CD4-positive, CD25-positive, alpha-beta regulatory T cell (primary cell): ENCODE results near the gene MAB21L4. TPM values are rescaled to one million over a fixed set of nuclear protein-coding genes. Genes with fewer than 3 reads are reported as not detected.

Source experiments
- ATAC-seq, 2 donors: fragments of 150-1000 bp; cut with Tn5 transposase; one replicate each; pipeline ENCODE4 v1.10.0; 2021; ENCODE audit warnings: low read depth in 2 of 2, moderate number of reproducible peaks in 2 of 2, moderate library complexity in 1 of 2
- DNase-seq, 3 donors: peaks; one replicate each; pipeline versions ENCODE4 v3.0.0 to v3.0.0-alpha.2; 2012 to 2022; ENCODE audit warnings: mixed read lengths in 1 of 3
- H3K27ac ChIP-seq: one replicate; pipeline ENCODE4 v1.7.0; 2013; ENCODE audit warnings: mild to moderate bottlenecking, low read length; ENCODE audit not compliant: insufficient read depth, poor library complexity, severe bottlenecking
- H3K27me3 ChIP-seq: one replicate; pipeline ENCODE4 v1.7.0; 2013; ENCODE audit warnings: low read length; ENCODE audit not compliant: control insufficient read depth, insufficient read depth
- H3K36me3 ChIP-seq: one replicate; pipeline ENCODE4 v1.7.0; 2013; ENCODE audit warnings: mild to moderate bottlenecking, low read length, moderate library complexity; ENCODE audit not compliant: control insufficient read depth, insufficient read depth
- H3K4me1 ChIP-seq: 2 replicates; pipeline ENCODE4 v1.7.0; 2013; ENCODE audit warnings: mild to moderate bottlenecking, low read length; ENCODE audit not compliant: insufficient read depth, control insufficient read depth, poor library complexity, severe bottlenecking
- H3K4me3 ChIP-seq: one replicate; pipeline ENCODE4 v1.7.0; 2013; ENCODE audit warnings: low read depth, mild to moderate bottlenecking, low read length, moderate library complexity
- H3K9me3 ChIP-seq, 2 experiments: 1 replicate in 1 of 2; 2 replicates in 1 of 2; pipeline ENCODE4 v1.7.0; 2013; ENCODE audit warnings: low read length in 2 of 2, mild to moderate bottlenecking in 1 of 2, moderate library complexity in 1 of 2; ENCODE audit not compliant: control insufficient read depth in 2 of 2
- H3K27ac Mint-ChIP-seq, 3 donors: one replicate each; pipeline ENCODE4 v1.8.0; 2020 to 2022; ENCODE audit warnings: mild to moderate bottlenecking in 3 of 3, mixed read lengths in 3 of 3, moderate library complexity in 2 of 3
- H3K27me3 Mint-ChIP-seq: one replicate; pipeline ENCODE4 v1.8.0; 2022; ENCODE audit warnings: mild to moderate bottlenecking, mixed read lengths
- H3K36me3 Mint-ChIP-seq: one replicate; pipeline ENCODE4 v1.8.0; 2020; ENCODE audit warnings: mixed read lengths
- H3K4me1 Mint-ChIP-seq, 4 donors: one replicate each; pipeline ENCODE4 v1.8.0; 2020 to 2022; ENCODE audit warnings: mixed read lengths in 4 of 4, mild to moderate bottlenecking in 1 of 4
- H3K4me3 Mint-ChIP-seq, 4 donors: one replicate each; pipeline ENCODE4 v1.8.0; 2020 to 2022; ENCODE audit warnings: mild to moderate bottlenecking in 4 of 4, mixed read lengths in 4 of 4, moderate library complexity in 3 of 4
- H3K9me3 Mint-ChIP-seq, 7 donors: one replicate each; pipeline ENCODE4 v1.8.0; 2020 to 2022; ENCODE audit warnings: mixed read lengths in 7 of 7, mild to moderate bottlenecking in 3 of 7, moderate library complexity in 2 of 7
- polyA plus RNA-seq, 4 donors: library from polyadenylated mRNA; unstranded; fragments of 300-500 nt; fragmentation: Illumina TruSeq; gene quantifications; one replicate each; pipeline ENCODE4 v1.2.3, GENCODE V29; 2021
- total RNA-seq: library from RNA; stranded (reverse); gene quantifications from one replicate; pipeline ENCODE4 v1.2.3, GENCODE V29; 2022

The MAB21L4 gene
- total and polyA plus RNA-seq, 5 donors from 2014 or later: not detected

- H3K27ac Mint-ChIP-seq: no peak overlapping the region
- ATAC-seq: no peak
- H3K4me3 Mint-ChIP-seq: no peak overlapping the region
- H3K4me1 Mint-ChIP-seq: peaks cover 0 to 5% (median 1%) of the 10 kb centered on the region in 4 donors
- H3K4me1 ChIP-seq: no peaks in the 10 kb centered on the region
- no peak overlapping the region for H3K4me3 ChIP-seq
- H3K27me3 ChIP-seq: no peaks in the 10 kb centered on the region
- no peaks in the 10 kb centered on the region for H3K9me3 Mint-ChIP-seq
- no peaks in the 10 kb centered on the region for H3K9me3 ChIP-seq
- peaks cover 13% of the 10 kb centered on the region for H3K27me3 Mint-ChIP-seq
- no peaks in the 10 kb centered on the region for H3K36me3 ChIP-seq
- no peaks in the 10 kb centered on the region for H3K36me3 Mint-ChIP-seq
- no peak overlapping the region for H3K27ac ChIP-seq
- no peak for DNase-seq
These were observed 15.8 kb upstream of the MAB21L4 start for GRCh38 chr2:240911641-240912265.

- Mint-ChIP-seq H3K27ac (no peak overlapping the region), H3K9me3 (no peaks in the 10 kb centered on the region), H3K27me3 (peaks cover 13% of the 10 kb centered on the region), H3K36me3 (no peaks in the 10 kb centered on the region), H3K4me1 (peaks cover 0 to 5% (median 0%) of the 10 kb centered on the region in 4 donors), H3K4me3 (no peak overlapping the region)
- Histone ChIP-seq H3K4me1 (no peaks in the 10 kb centered on the region), H3K27ac (no peak overlapping the region), H3K27me3 (no peaks in the 10 kb centered on the region), H3K4me3 (no peak overlapping the region), H3K36me3 (no peaks in the 10 kb centered on the region), H3K9me3 (no peaks in the 10 kb centered on the region)
- DNase-seq (no peak), ATAC-seq (no peak)
These were observed 13.4 kb upstream of the MAB21L4 start for GRCh38 chr2:240909216-240909974.

GRCh38 chr2:240906911-240907590, 11.1 kb upstream of the MAB21L4 start:
- no peak overlapping the region for H3K4me3 ChIP-seq
- H3K9me3 Mint-ChIP-seq: peaks cover 0 to 2% (median 0%) of the 10 kb centered on the region in 7 donors
- H3K27ac ChIP-seq: no peak overlapping the region
- no peaks in the 10 kb centered on the region for H3K27me3 ChIP-seq
- no peaks in the 10 kb centered on the region for H3K4me1 ChIP-seq
- no peak for ATAC-seq
- no peaks in the 10 kb centered on the region for H3K36me3 Mint-ChIP-seq
- no peak overlapping the region for H3K27ac Mint-ChIP-seq
- no peaks in the 10 kb centered on the region for H3K4me1 Mint-ChIP-seq
- H3K4me3 Mint-ChIP-seq: no peak overlapping the region
- H3K27me3 Mint-ChIP-seq: peaks cover 13% of the 10 kb centered on the region
- DNase-seq: no peak
- no peaks in the 10 kb centered on the region for H3K9me3 ChIP-seq
- no peaks in the 10 kb centered on the region for H3K36me3 ChIP-seq

GRCh38 chr2:240906141-240906910, 10.4 kb upstream of the MAB21L4 start, which contains the start of gene CROCC2:
Gene CROCC2, plus strand, starts transcription at chr2:240906336. Its CDS starts 178 bp downstream, at chr2:240906514.
- no peak within 1 kb of the TSS for H3K27ac Mint-ChIP-seq
- DNase-seq: no peak

GRCh38 chr2:240905176-240905781, 9.3 kb upstream of the MAB21L4 start:
- DNase-seq: no peak
- no peak overlapping the region for H3K27ac Mint-ChIP-seq
- H3K27me3 ChIP-seq: no peaks in the 10 kb centered on the region
- H3K36me3 ChIP-seq: no peaks in the 10 kb centered on the region
- H3K9me3 ChIP-seq: no peaks in the 10 kb centered on the region
- H3K4me1 ChIP-seq: no peaks in the 10 kb centered on the region
- ATAC-seq: no peak
- H3K27me3 Mint-ChIP-seq: no peaks in the 10 kb centered on the region
- H3K4me1 Mint-ChIP-seq: no peaks in the 10 kb centered on the region
- H3K4me3 Mint-ChIP-seq: no peak overlapping the region
- H3K4me3 ChIP-seq: no peak overlapping the region
- no peaks in the 10 kb centered on the region for H3K36me3 Mint-ChIP-seq
- H3K9me3 Mint-ChIP-seq: peaks cover 0 to 2% (median 0%) of the 10 kb centered on the region in 7 donors
- H3K27ac ChIP-seq: no peak overlapping the region

More at GRCh38 chr2:240906141-240906910, 10.4 kb upstream of the MAB21L4 start, which contains the start of gene CROCC2:
- no peak for ATAC-seq
- Mint-ChIP-seq H3K4me1 (no peaks in the 10 kb centered on the region), H3K9me3 (peaks cover 0 to 2% (median 0%) of the 10 kb centered on the region in 7 donors), H3K4me3 (no peak within 1 kb of the TSS), H3K36me3 (no peaks in the 10 kb centered on the region), H3K27me3 (peaks cover 6% of the 10 kb centered on the region)
- Histone ChIP-seq H3K27ac (no peak within 1 kb of the TSS), H3K4me1 (no peaks in the 10 kb centered on the region), H3K36me3 (no peaks in the 10 kb centered on the region), H3K4me3 (no peak within 1 kb of the TSS), H3K27me3 (no peaks in the 10 kb centered on the region), H3K9me3 (no peaks in the 10 kb centered on the region)

- no peak overlapping the region for H3K4me3 ChIP-seq
- H3K36me3 Mint-ChIP-seq: no peaks in the 10 kb centered on the region
- no peak for DNase-seq
- H3K4me3 Mint-ChIP-seq: no peak overlapping the region
- no peak for ATAC-seq
- no peaks in the 10 kb centered on the region for H3K36me3 ChIP-seq
- H3K9me3 Mint-ChIP-seq: peaks cover 0 to 2% (median 0%) of the 10 kb centered on the region in 7 donors
- H3K9me3 ChIP-seq: no peaks in the 10 kb centered on the region
- H3K4me1 Mint-ChIP-seq: no peaks in the 10 kb centered on the region
- no peaks in the 10 kb centered on the region for H3K27me3 Mint-ChIP-seq
- H3K27me3 ChIP-seq: no peaks in the 10 kb centered on the region
- no peak overlapping the region for H3K27ac ChIP-seq
- H3K4me1 ChIP-seq: no peaks in the 10 kb centered on the region
- H3K27ac Mint-ChIP-seq: no peak overlapping the region
These were observed 8.5 kb upstream of the MAB21L4 start for GRCh38 chr2:240904216-240905175.
